NB4 (cell line): ENCODE results near the gene NDRG3.

ENCODE experiments used
- DNase-seq: peaks from one replicate; pipeline ENCODE4 v3.0.0; 2010; ENCODE audit warnings: low read depth
- H3K4me3 ChIP-seq: one replicate; pipeline ENCODE4 v1.5.1; 2011; ENCODE audit warnings: mild to moderate bottlenecking, low read depth, low read length, moderate library complexity
- CTCF ChIP-seq: IDR thresholded peaks from one replicate; pipeline ENCODE4 v1.5.1; 2012; ENCODE audit warnings: low read depth, low read length
- MYC ChIP-seq: IDR thresholded peaks from 2 replicates; pipeline ENCODE4 v1.6.1; 2011; ENCODE audit warnings: low read depth, low read length
- POLR2A ChIP-seq: IDR thresholded peaks from 2 replicates; pipeline ENCODE4 v1.6.1; 2011; ENCODE audit warnings: mild to moderate bottlenecking; ENCODE audit not compliant: insufficient read length; ENCODE audit errors: extremely low read depth
- TF ChIP-seq, protein P1 (sequence below): IDR thresholded peaks from 2 replicates; pipeline ENCODE4 v1.6.1; 2011; ENCODE audit warnings: low read depth, low read length

Gene NDRG3

DNA sequence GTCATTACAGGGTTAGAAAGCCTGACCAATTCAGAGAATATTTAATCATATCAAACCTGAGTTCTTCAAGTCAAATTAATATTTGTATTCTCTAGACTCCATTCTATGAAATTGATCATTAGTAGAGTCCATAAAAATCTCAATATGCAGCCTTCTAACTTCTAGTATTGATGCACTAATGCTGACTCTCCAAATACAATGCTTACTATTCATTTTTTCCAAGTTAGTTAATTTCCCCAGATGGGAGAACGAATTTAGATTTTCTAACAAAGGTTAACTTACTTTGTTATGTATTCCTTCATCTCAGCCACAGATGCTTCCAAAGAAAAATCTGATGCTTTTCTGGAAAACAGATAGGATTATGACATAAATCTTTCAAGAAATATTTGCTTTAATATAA lies 12.4 kb upstream of the NDRG3 start:
- TF ChIP-seq MYC = no peak
- TF ChIP-seq, protein P1, sequence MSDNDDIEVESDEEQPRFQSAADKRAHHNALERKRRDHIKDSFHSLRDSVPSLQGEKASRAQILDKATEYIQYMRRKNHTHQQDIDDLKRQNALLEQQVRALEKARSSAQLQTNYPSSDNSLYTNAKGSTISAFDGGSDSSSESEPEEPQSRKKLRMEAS = no peak
- DNase-seq = no peak
- no peak overlapping the region for H3K4me3 ChIP-seq

DNA sequence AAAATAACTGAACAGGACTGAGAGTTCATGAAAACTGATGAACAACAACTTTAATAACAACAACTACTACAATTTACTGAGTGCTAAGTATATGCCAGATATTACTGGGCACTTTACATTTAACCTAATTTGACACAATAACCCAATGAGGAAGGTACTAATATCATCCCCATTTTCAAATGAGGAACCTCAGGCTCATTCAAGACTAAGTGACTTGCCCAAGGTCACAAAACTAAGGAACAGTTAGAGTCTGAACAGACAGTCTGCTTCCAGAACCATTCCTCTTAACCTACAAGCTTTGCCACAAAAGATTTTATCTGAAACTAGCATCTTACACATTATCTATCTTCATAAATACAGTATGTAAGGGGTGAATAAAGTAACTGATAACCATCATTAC lies 10.6 kb upstream of the NDRG3 start:
- TF ChIP-seq CTCF (no peak), POLR2A (no peak), MYC (no peak)
- TF ChIP-seq, protein P1 = no peak
- no peak overlapping the region for H3K4me3 ChIP-seq
- no peak for DNase-seq

- no peak overlapping the region for H3K4me3 ChIP-seq
- peak; percentile 75 for DNase-seq
- TF ChIP-seq, protein P1 = 0 out of 2 replicates have a peak, but pooled peaks have one; percentile 6
- no peak for TF ChIP-seq POLR2A
- peak; percentile 78 for TF ChIP-seq CTCF
Observed at GRCh38 chr20:36754656-36755222, 8.8 kb upstream of the NDRG3 start.

GRCh38 chr20:36752582-36752981 lies 6.7 kb upstream of the NDRG3 start:
- H3K4me3 ChIP-seq = no peak overlapping the region
- DNase-seq = no peak
- TF ChIP-seq CTCF (no peak), MYC (no peak), POLR2A (no peak)
- TF ChIP-seq, protein P1 = no peak

DNA sequence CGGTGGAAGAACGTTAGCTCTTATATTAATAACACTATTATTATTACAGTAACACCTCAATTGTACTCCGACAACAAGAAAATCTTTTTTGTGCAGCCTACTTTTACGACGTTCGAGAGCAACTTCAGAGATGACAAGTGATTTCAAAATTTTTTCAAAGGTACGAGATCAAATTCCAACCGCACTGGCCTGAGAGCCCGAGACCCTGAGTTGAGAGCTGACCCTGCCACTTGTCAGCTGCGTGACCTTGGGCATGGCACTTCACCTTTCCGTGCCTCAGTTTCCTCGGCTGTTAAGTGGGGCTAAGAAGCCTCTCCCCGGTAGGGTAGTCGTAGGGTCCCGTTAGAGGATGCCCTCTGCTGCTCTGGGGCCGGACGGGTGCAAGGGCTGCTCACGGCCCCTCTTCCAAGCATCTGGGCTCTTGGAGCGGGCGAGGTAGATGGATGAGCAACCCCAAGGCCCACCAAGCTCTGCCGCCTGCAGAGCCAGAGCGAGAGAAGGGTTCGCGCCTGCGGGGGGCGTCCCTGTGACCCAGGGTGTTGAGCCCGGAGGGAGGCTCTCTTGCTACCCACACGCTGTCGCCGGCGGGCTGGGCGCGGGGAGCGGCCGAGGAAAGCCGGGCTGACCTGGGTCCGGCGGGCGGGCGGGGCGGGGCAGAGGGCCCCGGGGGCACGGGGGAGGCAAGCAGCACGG lies 510 bp downstream of the NDRG3 start:
- TF ChIP-seq CTCF = no peak
- TF ChIP-seq, protein P1 = no peak
- TF ChIP-seq MYC = no peak; the same call in 1 of the 2 replicates

DNA sequence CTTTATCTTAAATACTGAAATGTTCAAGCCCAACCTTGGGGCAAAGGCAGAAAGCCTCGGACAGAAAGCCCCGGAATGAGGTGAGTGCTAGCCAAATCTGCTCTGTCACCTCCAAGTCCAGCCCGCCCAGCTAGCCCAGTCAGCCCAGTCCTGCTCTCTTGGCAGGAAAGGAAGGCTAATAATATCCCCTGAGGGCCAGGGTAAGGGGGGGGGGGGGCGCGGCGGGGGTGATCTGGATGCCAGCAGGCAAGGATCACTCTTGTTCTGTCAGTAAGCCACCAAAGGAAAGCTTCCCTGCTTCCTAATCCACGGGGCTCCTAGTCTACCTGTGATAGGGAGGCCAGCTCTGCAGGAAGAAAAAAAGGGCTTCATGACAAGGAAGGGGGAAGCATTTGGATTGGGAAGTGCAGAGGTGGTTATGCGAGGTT lies 1.1 kb downstream of the NDRG3 start:
- H3K4me3 ChIP-seq = peak overlapping the region; percentile 61
- no peak for DNase-seq
- TF ChIP-seq CTCF (no peak), MYC (no peak), POLR2A (no peak)
- TF ChIP-seq, protein P1 = no peak

More for the DNA sequence above, 510 bp downstream of the NDRG3 start:
- peak overlapping the region; percentile 61 for H3K4me3 ChIP-seq
- DNase-seq = peak; percentile 60
